ENCODE data around the gene GPANK1.

GPANK1 gene

GRCh38 chr6:31643818-31644454 is 20.9 kb downstream of the GPANK1 start:
- no peak for TF ChIP-seq ZFX (IDR thresholded peaks at IDR 0.05; ENCODE audit: borderline replicate concordance)
- TF ChIP-seq CTCF (IDR thresholded peaks at IDR 0.05): no peak

DNA sequence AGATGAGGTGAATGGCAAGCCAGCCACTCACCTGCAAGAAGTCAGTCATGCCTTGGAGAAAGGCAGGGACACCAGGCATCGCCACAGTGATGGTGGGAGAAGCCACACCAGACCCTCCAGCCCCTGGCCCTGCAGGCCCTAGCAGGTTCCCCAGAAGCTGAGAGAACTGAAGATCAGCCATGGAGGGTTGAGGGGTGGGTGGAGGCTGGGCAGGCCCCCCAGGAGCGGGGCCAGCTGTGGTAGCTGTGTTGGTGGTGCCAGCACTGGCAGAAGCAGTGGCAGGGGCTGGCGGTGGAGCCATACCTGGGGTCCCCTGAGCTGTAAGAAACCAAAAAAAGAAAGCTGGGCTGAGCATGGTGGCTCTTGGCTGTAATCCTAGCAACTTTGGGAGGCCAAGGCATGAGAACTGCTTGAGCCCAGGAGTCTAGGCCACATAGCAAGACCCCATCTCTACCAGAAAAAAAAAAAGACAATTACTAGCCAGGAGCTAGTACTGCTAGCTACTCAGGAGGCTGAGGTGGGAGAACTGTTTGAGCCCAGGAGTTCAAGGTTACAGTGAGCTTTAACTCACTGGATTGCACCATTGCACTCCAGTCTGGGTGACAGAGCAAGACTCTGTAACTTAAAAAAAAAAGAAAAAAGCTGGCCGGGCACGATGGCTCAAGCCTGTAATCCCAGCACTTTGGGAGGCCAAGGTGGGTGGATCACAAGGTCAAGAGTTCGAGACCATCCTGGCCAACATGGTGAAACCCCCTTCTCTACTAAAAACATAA is 21.8 kb downstream of the GPANK1 start:
- TF ChIP-seq CTCF (IDR thresholded peaks at IDR 0.05) (no peak), ZFX (IDR thresholded peaks at IDR 0.05; ENCODE audit: borderline replicate concordance) (no peak)
- no peak overlapping the region for H3K27ac ChIP-seq

More at GRCh38 chr6:31643818-31644454, 20.9 kb downstream of the GPANK1 start:
- no peak overlapping the region for H3K27ac ChIP-seq

DNA sequence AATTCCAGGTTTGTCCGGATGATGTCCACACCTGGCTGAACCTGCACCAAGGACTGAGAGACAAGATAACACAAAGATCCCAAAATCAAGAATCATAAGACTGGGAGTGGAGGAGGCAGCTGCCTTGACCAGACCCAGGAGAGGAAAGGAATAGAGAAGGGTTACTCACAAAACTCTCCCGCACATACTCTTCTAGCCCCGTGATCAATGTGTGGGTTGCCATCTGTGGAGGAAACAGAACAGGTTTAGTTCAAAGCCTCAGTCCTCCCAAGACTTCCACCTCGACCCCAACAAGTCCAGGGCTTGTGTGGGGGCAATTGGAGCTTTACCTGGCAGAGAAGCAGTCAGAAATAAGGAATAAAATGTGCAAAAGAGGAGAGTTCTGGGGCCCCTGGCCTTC is 23.4 kb downstream of the GPANK1 start:
- TF ChIP-seq CTCF (IDR thresholded peaks at IDR 0.05) (no peak), ZFX (IDR thresholded peaks at IDR 0.05; ENCODE audit: borderline replicate concordance) (no peak)
- no peak overlapping the region for H3K27ac ChIP-seq

GRCh38 chr6:31640612-31641011 is 24.2 kb downstream of the GPANK1 start:
- TF ChIP-seq ZFX (IDR thresholded peaks at IDR 0.05; ENCODE audit: borderline replicate concordance) (no peak), CTCF (IDR thresholded peaks at IDR 0.05) (no peak)
- H3K27ac ChIP-seq: no peak overlapping the region

GRCh38 chr6:31639449-31639861 is 25.3 kb downstream of the GPANK1 start:
- TF ChIP-seq ZFX (IDR thresholded peaks at IDR 0.05; ENCODE audit: borderline replicate concordance) (no peak), CTCF (IDR thresholded peaks at IDR 0.05) (no peak)
- peak overlapping the region; percentile 38 for H3K27ac ChIP-seq

GRCh38 chr6:31639043-31639442 is 25.8 kb downstream of the GPANK1 start:
- no peak for TF ChIP-seq ZFX (IDR thresholded peaks at IDR 0.05; ENCODE audit: borderline replicate concordance)
- TF ChIP-seq CTCF (IDR thresholded peaks at IDR 0.05): no peak
- H3K27ac ChIP-seq: peak overlapping the region; percentile 38

All from 22Rv1 (cell line).